GM21528 (cell line): ENCODE data around the gene SLC39A8.

Experiments used
- ATAC-seq: cut with Tn5 transposase; IDR thresholded peaks from one replicate; pipeline ENCODE4 v1.9.1; 2021; ENCODE audit warnings: mild to moderate bottlenecking, moderate library complexity; ENCODE audit not compliant: unreplicated experiment, low FRiP score

Gene SLC39A8

DNA sequence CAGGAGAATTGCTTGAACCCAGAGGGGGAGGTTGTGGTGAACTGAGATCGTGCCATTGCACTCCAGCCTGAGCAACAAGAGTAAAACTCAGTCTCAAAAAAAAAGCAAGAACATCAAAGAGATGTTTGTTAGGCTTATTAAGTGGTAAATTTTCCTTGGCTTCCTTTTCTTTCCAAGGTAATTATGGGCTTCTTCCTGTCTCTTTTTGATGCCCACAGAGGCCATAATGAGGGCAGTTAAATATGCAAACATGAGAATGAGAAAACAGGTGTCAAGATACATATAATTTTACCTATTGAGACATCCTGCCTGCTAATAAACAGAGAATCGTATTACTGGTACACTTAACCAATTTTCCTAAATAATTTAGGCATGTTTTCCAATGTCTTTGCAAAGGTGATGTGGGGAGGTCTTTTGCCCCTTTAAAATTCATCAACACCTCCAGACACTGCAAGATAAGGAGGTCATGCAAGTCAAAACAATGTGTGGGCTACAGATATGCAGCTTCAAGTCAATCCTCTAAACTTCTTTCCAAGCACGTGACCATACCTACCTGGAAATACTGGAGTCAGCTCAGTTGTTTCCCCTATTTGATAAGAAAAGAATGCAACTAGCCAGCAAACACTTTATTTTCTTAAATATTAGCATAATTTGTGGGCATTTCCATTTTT, 2.7 kb downstream of the SLC39A8 start:
- no peak for ATAC-seq

DNA sequence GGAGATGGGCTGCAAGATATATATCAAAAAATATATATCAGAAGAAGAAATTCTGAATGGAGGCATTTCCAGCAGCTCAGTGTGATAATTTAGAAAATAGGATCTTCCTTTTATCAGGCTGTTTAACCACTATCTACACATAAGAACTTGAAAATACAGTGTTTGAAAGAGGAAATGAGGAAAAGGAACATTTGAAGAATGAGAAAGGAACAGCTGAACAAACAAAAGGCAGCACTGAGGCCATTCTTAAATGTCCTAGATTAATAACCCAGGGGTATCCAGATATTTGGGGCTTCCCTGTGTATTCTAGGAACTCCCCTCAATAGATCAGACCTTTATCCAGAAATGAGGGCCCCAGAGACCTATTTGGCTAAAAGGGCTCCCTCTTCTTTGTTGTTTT, 4.1 kb downstream of the SLC39A8 start:
- no peak for ATAC-seq

DNA sequence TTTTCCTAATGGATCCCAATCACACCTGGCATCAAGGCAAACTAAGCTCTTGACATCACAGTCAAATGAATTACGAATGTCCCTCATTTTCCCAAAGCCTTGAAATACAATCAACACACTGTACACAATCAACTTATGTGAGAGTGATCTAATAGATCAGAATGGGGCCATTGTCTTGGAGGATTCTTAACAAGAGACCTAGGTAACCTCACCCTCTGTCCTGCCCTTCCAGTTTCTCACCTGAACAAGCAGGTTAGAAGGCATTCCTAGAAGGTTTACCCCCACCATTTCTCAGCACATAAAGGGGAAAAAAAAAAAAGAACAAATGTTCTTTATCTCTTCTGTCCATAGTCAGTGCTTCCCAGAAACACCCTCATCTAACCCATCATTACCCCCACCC, 6.3 kb downstream of the SLC39A8 start:
- no peak for ATAC-seq

DNA sequence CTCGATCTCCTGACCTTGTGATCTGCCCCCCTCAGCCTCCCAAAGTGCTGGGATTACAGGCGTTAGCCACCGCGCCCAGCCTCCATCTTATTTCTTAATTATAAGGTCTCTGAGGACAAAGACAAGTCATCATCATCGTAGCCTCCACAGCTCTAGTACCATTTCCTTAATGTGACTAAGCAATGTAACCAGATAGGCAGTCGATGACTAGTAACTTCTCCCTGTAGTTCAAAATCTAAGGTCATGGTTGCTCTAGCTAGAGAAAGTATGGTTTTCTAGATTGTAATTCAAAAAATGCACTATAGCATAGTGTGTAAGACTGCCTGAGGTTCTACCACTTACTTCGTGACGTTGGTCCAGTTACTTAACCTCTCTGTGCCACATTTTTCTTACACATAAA, 6.9 kb downstream of the SLC39A8 start:
- ATAC-seq = no peak

DNA sequence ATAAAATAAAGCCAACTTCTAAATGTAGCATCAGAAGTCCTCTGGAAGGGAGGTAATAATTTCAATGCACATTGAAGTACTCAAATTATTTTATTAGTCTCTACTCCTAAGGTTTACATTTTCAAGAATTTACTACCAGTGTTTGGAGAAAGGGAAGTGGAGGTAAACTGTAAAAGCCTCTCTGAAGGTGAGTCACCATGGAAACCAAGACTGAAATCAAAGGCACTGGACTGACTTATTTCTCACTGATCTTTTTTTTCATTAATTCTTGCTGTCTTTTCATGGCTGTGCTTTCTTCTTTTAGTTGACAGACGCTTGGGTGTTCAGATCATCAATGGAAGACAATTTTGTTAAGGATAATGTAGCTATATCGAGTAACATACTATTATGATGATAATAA, 9.7 kb downstream of the SLC39A8 start:
- ATAC-seq = no peak

DNA sequence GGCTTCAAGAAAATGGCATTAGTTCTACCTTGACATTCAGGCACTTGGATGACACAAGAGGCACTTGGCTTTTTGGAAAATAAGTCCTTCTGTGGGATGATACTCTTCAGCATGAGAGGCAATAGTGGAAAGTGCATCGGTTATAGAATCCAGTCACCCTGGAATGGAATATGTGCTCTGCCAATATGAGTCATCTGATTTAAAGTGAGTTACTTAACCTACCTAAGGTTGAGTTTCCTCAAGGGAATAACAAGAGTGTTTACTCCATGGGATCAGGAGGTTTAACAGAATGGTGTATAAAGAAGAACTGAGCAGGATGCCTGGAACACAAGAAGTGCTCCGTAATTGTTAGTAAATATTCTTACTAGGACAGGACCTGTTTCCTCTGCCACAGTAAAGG, 10.7 kb downstream of the SLC39A8 start:
- no peak for ATAC-seq

DNA sequence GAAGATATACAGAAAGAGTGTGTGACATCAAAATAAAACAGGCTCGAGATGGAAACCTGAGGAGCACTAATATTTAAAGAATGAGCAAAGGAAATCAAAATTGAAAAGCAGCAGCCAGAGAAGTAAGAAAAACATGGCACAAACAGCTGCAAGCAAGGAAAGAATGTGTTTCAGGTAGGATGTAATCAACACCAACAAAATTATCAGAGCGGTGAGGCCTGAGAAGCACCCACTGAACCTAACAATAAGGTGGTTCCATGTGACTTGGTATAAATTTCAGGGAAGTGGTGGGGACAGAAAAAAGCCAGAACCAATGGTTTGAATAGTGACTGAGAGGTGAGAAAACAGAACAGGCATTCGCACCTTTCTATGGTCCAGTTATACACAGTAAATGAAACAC, 11.5 kb downstream of the SLC39A8 start:
- ATAC-seq = no peak

DNA sequence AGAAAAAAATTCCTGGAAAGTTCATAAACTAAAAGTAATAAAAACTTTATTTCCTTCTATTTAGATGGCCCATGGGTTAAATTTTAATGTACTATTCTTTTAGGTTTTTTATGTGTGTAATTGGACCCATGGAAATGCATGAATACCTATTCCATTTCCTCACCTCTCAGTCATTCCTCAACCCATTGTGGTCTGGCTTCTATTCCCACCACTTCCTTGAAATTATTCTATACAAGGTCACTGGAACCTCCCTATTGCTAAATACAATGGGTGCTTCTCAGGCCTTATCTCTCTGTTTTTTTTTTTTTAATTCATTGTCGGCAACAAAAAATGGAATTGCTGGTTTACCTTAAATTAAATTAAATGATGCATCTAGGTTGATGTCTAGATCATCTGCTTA, 17.2 kb downstream of the SLC39A8 start:
- no peak for ATAC-seq

DNA sequence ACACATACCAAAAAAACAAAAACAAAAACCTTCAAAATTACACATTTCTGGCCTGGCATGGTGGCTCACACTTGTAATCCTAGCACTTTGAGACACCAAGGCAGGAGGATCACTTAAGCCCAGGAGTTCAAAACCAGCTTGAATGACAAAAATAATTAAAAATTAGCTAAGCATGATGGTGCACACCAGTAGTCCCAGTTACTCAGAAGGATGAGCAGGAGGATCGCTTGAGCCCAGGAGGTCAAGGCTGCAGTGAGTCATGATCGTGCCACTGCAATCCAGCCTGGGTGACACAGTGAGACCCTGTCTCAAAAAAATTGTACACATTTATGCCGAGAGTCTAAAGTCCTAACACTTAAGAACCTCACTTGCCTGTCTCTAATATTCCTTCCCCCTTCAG, 18.3 kb downstream of the SLC39A8 start:
- ATAC-seq = no peak

DNA sequence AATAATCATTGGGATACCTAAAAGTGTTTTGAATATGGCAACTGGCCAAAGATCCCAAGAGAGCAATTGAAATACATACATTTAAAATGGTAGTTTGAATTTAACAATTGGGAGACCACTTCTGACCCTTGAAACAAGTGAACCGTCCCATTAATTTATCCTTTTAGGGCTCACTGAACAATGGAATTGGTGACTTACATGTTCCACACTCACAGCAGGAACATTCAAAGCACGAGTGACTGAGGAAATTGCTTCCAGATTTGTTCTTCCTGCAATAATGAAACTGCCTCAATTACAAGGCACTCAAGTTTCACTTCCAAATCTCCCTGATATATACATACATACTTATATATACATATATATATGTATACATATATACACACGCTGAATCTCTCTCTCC, 20.6 kb downstream of the SLC39A8 start:
- no peak for ATAC-seq

DNA sequence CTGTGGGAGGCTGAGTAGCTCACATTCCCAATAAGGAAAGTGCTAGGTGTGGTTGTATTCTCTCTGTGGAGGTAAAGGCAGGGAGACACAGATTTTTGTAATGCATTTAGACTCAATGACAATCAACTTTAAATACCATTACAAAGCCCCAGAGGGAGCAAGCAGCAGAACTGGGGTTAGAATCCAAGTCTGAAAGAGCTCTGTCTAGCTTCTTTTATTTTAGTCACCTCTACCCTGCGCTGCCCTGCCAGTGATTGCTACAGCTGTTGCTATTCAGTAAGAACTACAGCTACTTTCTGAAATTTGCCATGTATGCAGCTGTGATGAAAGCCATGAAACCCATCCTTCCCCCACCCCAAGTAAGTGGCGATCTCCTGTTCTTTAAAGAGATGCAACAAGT, 22.5 kb downstream of the SLC39A8 start:
- no peak for ATAC-seq

DNA sequence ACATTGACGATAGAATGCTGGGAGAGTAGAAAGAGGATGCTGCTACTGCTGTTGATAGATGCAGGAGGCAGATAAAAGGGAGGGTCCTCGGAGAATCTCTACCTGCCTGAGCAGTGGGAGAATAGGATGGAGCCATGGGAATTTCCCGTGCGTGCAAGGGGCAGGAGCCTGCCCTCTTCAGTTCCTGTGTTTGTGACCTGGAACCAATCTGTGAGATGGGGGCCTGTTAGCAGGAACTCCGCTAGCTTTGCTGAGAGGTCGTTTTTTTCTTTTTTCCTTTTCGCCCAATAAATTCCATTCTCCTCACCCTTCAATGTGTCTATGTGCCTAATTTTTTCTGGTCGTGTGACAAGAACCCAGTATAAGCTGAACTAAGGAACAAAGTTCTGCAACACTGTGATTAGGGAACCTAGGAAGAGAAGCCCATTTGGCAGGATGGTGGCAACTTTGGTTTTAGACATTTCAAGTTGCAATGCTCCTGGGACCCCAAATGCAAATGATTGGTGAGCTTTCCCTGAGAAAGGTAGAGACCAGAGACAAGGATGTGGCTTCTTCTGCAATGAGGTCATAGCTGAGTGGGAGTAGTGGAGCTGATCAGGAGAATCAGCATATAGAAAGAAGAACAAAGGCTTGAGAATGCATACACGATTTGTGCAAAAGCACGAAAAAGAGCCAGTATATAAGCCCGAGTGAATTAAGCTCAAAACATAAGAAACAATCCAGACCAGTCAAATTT, 23.9 kb downstream of the SLC39A8 start:
- peak; percentile 91 for ATAC-seq

DNA sequence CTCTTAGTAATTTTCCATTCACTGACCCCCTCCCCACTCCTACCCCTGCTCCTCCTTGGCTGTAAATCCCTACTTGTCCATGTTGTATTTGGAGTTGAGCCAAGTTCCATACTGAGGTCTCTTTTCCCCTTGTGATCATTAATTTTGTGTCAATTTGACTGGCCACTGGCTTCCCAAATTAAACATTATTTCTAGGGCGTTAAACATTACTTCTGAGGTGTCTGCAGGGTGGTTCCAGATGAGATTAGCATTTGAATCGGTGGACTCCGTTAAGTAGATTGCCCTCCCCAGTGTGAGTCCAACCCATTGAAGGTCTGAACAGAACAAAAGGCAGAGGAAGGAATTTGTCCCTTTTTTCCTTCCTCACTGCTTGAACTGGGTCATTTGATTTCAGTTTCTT, 25.7 kb downstream of the SLC39A8 start:
- no peak for ATAC-seq

DNA sequence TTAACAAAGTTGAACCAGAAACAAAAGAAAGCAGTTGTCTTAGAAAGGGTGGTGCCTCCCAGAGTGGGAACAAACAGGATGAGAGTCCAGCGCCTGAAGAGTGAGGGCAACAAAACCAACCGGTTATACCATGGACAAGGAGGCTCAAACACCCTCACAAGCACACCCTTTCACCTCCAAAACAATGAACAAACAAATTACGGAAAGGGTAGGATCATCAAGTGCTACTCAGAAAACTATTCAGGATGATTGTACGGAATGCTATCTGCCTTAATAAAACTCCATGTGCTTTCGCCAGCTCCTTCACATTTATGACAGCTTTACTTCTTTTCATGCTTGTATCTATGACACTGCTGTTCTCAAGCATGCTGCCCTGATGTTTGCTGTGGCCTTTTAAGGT, 26.8 kb downstream of the SLC39A8 start:
- ATAC-seq = no peak

DNA sequence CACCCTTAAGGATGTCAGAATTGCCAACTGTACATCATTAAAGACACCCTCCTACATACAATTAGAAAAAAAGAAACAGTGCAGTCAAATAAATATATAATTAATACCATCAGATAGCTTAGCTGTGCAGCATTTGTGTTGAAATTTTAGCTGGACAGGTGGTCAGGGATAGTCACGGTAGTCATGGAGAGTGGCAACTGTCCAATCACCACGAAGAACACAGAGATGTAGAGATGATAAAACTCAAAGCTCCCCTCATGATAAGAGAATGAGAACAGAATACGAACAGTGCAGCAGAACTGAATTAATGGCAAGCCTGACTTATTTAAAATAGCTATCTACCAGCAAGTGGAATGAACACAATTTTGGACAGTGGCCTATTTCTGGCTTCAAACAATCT, 27.2 kb downstream of the SLC39A8 start:
- no peak for ATAC-seq

DNA sequence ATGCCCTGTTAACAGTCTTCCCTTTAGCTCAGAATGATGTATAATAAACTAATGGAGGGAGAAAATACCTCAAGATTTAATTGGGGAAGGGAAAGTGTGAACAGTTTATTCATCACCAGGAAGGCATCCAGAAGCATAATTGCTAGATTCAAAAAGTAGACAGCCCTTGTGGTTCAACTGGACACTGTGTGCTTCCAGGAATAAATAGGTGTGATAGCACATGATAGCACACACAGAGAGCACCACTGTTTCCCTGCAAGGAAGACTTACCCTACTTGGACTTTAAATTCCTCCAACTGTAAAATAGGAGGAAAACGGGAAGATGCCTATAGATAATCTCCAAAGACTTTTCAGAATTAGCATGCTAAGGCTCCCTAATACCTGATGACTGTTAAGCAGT, 27.8 kb downstream of the SLC39A8 start:
- ATAC-seq = no peak

DNA sequence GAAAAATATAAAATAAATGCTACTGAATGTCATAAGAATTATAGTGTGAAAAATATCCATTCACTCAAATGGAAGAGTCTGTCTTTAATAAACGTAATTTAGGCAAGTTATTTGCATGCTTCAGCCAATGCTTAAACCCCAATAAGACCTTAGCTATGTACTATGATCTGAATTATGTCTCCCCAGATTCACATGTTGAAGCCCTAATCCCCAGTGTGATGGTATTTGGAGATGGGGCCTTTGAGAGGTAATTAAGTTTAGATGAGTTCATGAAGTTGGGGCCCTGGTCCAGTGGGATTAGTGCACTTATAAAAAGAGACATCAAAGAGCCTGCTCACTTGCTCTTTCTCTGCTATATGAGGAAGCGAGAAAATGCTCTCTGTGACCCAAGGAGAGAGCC, 28.7 kb downstream of the SLC39A8 start:
- no peak for ATAC-seq

DNA sequence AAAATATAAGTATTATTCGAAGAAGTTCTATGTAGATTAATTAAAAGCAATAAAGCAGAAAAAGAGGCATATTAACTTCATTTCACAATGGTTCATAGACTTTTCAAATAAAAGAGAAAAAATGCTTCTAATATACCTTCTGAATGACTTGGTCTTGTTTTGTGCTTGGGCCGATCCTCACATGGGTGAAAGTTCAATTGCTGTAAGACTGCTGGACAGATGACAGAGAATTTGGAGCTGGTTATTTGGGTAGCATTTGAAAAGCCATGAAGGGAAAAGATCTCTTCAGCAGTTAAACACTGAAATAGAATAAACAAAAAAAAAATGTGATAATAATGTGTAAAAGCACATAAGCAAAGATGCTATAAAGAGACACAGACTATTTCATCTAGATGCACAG, 29.8 kb downstream of the SLC39A8 start:
- no peak for ATAC-seq

DNA sequence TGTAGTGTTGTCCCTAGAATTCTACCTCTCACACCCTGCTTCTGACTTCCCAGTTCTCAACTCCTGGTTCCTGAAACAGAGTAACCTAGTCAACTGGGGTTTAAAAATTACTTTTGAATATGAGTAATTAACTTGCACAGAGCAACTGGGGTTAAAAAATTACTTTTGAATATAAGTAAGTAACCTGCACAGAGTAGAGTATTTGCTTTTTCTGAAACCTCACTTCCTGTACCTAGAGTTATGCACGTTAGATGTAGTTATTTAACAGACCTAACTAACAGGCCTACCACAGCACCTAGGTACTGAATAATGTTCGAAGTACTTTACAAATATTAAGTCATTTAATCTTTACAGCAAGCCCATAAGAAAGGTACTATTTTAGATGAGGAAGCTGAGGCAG, 32.9 kb downstream of the SLC39A8 start:
- no peak for ATAC-seq

DNA sequence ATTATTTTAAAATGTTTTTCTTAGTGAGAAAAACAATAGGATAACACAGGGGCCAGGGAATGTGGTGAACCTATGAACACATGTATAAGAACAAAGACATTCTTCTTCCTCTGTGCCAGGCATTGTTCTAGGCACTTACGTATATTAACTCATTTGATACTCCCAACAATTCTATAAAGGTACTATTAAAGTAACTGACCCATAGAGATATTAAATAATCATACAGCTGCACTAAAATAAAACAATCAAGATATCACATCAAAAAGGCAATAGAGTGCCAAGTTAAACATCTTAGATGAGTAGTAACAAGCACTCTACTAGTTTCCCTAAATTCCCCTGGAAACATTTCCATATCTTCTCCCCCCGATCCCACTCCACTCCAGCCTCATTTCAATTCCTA, 33.4 kb downstream of the SLC39A8 start:
- no peak for ATAC-seq

DNA sequence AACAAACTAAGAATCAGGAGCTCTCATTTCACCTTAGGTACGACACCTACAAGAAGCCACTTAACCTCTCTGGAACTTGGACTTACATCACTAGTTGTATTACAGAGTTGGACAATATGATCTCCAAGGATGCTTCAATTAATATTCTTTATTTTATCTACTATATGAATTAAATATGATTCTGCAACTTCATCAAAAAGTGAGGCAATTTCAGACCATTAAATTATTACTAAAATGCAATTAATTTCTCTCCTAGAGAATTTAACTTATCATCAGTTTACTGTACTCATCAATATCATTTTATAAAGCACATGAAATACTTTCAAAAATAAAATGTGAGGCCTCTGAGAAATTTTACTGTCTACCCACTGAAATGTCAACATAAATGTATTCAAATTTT, 33.9 kb downstream of the SLC39A8 start:
- no peak for ATAC-seq

DNA sequence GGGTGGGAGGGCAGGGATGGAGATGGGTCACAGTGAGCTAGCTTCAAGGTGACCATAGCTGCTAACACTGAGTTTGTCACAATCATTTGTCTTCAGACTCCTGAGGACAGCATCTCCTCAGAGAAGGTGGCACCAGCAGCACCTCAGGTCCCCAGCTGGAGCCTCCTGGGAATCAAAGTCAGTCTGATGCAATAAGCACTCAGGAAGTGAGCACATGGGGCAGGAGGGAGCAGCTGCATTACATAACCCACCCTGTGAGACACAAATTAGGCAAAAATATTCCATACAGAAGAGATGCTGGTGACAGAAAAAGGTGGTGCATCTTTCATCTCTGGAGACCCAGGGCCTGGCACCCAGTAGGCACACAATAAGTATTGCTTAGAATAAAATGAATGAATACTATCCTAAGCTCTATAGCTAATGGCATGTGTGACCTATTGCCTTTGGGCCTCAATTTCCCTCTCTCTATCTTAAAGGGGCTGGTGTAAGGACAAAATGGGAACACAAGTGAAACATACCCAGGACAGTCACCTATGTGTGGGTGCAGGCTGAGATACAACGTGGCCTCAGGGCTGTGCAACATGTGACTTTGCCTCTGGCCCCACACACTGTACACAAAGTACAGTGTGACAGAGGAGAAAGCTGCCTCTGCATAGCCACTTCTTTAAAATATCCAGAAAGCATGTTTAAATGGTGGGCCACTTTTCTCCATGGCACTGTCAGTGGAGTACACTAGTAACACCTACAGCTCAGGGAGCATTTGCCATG, 37.1 kb downstream of the SLC39A8 start:
- no peak for ATAC-seq
